Measurements from ENCODE around the gene TSPAN10. TPM values are rescaled to one million over a fixed set of nuclear protein-coding genes. Genes with fewer than 3 reads are reported as not detected.
"Not testable (repeated sequence)": the region's sequence is repeated elsewhere in the genome, so short reads cannot be mapped to it uniquely, and the experiment has no call there.

The TSPAN10 gene
- polyA plus RNA-seq, 2 donors = 0.56 to 1.7 TPM

GRCh38 chr17:81607431-81607830 is 29.6 kb upstream of the TSPAN10 start:
- 75 to 83% methylated on average over 6 of the region's 6 CpGs for WGBS, 2 donors
- peaks cover 29 to 43% of the 10 kb centered on the region in 2 donors for H3K36me3 ChIP-seq (ENCODE audit: control insufficient read depth in 2 of 2, insufficient read depth in 2 of 2, low read length in 1 of 2)
- no peak overlapping the region for H3K27ac ChIP-seq (ENCODE audit: low read depth in 2 of 2, low read length in 1 of 2)
- no peaks in the 10 kb centered on the region for H3K27me3 ChIP-seq (ENCODE audit: control insufficient read depth in 1 of 2, insufficient read depth in 2 of 2, low read length in 2 of 2)
- no peaks in the 10 kb centered on the region for H3K4me1 ChIP-seq (ENCODE audit: control insufficient read depth in 2 of 2, insufficient read depth in 2 of 2, low read length in 1 of 2)
- no peak overlapping the region for H3K4me3 ChIP-seq (ENCODE audit: low read depth in 1 of 2, low read length in 2 of 2)
- H3K9me3 ChIP-seq (ENCODE audit: control insufficient read depth in 2 of 2, insufficient read depth in 1 of 2, low read depth in 1 of 2, low read length in 1 of 2) = no peaks in the 10 kb centered on the region

- Histone ChIP-seq H3K4me1 (ENCODE audit: control insufficient read depth in 2 of 2, insufficient read depth in 2 of 2, low read length in 1 of 2) (no peaks in the 10 kb centered on the region), H3K27ac (ENCODE audit: low read depth in 2 of 2, low read length in 1 of 2) (no peak overlapping the region), H3K9me3 (ENCODE audit: control insufficient read depth in 2 of 2, insufficient read depth in 1 of 2, low read depth in 1 of 2, low read length in 1 of 2) (no peaks in the 10 kb centered on the region), H3K27me3 (ENCODE audit: control insufficient read depth in 1 of 2, insufficient read depth in 2 of 2, low read length in 2 of 2) (no peaks in the 10 kb centered on the region), H3K4me3 (ENCODE audit: low read depth in 1 of 2, low read length in 2 of 2) (no peak overlapping the region), H3K36me3 (ENCODE audit: control insufficient read depth in 2 of 2, insufficient read depth in 2 of 2, low read length in 1 of 2) (peaks cover 34 to 48% of the 10 kb centered on the region in 2 donors)
- 94 to 99% methylated on average over 4 of the region's 4 CpGs for WGBS, 2 donors
Measured at GRCh38 chr17:81608082-81608481, 28.9 kb upstream of the TSPAN10 start.

GRCh38 chr17:81608605-81609004 is 28.4 kb upstream of the TSPAN10 start:
- Histone ChIP-seq H3K4me1 (ENCODE audit: control insufficient read depth in 2 of 2, insufficient read depth in 2 of 2, low read length in 1 of 2) (no peaks in the 10 kb centered on the region), H3K9me3 (ENCODE audit: control insufficient read depth in 2 of 2, insufficient read depth in 1 of 2, low read depth in 1 of 2, low read length in 1 of 2) (no peaks in the 10 kb centered on the region), H3K27me3 (ENCODE audit: control insufficient read depth in 1 of 2, insufficient read depth in 2 of 2, low read length in 2 of 2) (no peaks in the 10 kb centered on the region), H3K27ac (ENCODE audit: low read depth in 2 of 2, low read length in 1 of 2) (no peak overlapping the region), H3K36me3 (ENCODE audit: control insufficient read depth in 2 of 2, insufficient read depth in 2 of 2, low read length in 1 of 2) (peaks cover 34 to 51% of the 10 kb centered on the region in 2 donors), H3K4me3 (ENCODE audit: low read depth in 1 of 2, low read length in 2 of 2) (no peak overlapping the region)
- 92 to 94% methylated on average over 13 of the region's 13 CpGs for WGBS, 2 donors

GRCh38 chr17:81609541-81610311 is 27.3 kb upstream of the TSPAN10 start:
- H3K27me3 ChIP-seq (ENCODE audit: control insufficient read depth in 1 of 2, insufficient read depth in 2 of 2, low read length in 2 of 2) = no peaks in the 10 kb centered on the region
- H3K4me3 ChIP-seq (ENCODE audit: low read depth in 1 of 2, low read length in 2 of 2) = no peak overlapping the region
- no peaks in the 10 kb centered on the region for H3K4me1 ChIP-seq (ENCODE audit: control insufficient read depth in 2 of 2, insufficient read depth in 2 of 2, low read length in 1 of 2)
- no peak overlapping the region for H3K27ac ChIP-seq (ENCODE audit: low read depth in 2 of 2, low read length in 1 of 2)
- H3K9me3 ChIP-seq (ENCODE audit: control insufficient read depth in 2 of 2, insufficient read depth in 1 of 2, low read depth in 1 of 2, low read length in 1 of 2) = no peaks in the 10 kb centered on the region
- WGBS, 2 donors = 92 to 95% methylated on average over 19 of the region's 19 CpGs
- H3K36me3 ChIP-seq (ENCODE audit: control insufficient read depth in 2 of 2, insufficient read depth in 2 of 2, low read length in 1 of 2) = peaks cover 37 to 48% of the 10 kb centered on the region in 2 donors

- H3K4me1 ChIP-seq (ENCODE audit: control insufficient read depth in 2 of 2, insufficient read depth in 2 of 2, low read length in 1 of 2) = no peaks in the 10 kb centered on the region
- 87 to 88% methylated on average over 16 of the region's 16 CpGs for WGBS, 2 donors
- H3K4me3 ChIP-seq (ENCODE audit: low read depth in 1 of 2, low read length in 2 of 2) = no peak overlapping the region
- no peaks in the 10 kb centered on the region for H3K27me3 ChIP-seq (ENCODE audit: control insufficient read depth in 1 of 2, insufficient read depth in 2 of 2, low read length in 2 of 2)
- no peaks in the 10 kb centered on the region for H3K9me3 ChIP-seq (ENCODE audit: control insufficient read depth in 2 of 2, insufficient read depth in 1 of 2, low read depth in 1 of 2, low read length in 1 of 2)
- H3K36me3 ChIP-seq (ENCODE audit: control insufficient read depth in 2 of 2, insufficient read depth in 2 of 2, low read length in 1 of 2) = peaks cover 34 to 47% of the 10 kb centered on the region in 2 donors
- no peak overlapping the region for H3K27ac ChIP-seq (ENCODE audit: low read depth in 2 of 2, low read length in 1 of 2)
Measured at GRCh38 chr17:81612172-81612970, 24.6 kb upstream of the TSPAN10 start.

- WGBS, 2 donors = 90 to 95% methylated on average over 4 of the region's 4 CpGs
- no peaks in the 10 kb centered on the region for H3K4me1 ChIP-seq (ENCODE audit: control insufficient read depth in 2 of 2, insufficient read depth in 2 of 2, low read length in 1 of 2)
- H3K4me3 ChIP-seq (ENCODE audit: low read depth in 1 of 2, low read length in 2 of 2) = no peak overlapping the region
- H3K36me3 ChIP-seq (ENCODE audit: control insufficient read depth in 2 of 2, insufficient read depth in 2 of 2, low read length in 1 of 2) = peaks cover 19 to 27% of the 10 kb centered on the region in 2 donors
- H3K27ac ChIP-seq (ENCODE audit: low read depth in 2 of 2, low read length in 1 of 2) = no peak overlapping the region
- no peaks in the 10 kb centered on the region for H3K9me3 ChIP-seq (ENCODE audit: control insufficient read depth in 2 of 2, insufficient read depth in 1 of 2, low read depth in 1 of 2, low read length in 1 of 2)
- no peaks in the 10 kb centered on the region for H3K27me3 ChIP-seq (ENCODE audit: control insufficient read depth in 1 of 2, insufficient read depth in 2 of 2, low read length in 2 of 2)
Measured at GRCh38 chr17:81615401-81615930, 21.5 kb upstream of the TSPAN10 start.

GRCh38 chr17:81616877-81617276 is 20.1 kb upstream of the TSPAN10 start:
- no peaks in the 10 kb centered on the region for H3K4me1 ChIP-seq (ENCODE audit: control insufficient read depth in 2 of 2, insufficient read depth in 2 of 2, low read length in 1 of 2)
- 42 to 68% methylated on average over 7 of the region's 7 CpGs for WGBS, 2 donors
- H3K9me3 ChIP-seq (ENCODE audit: control insufficient read depth in 2 of 2, insufficient read depth in 1 of 2, low read depth in 1 of 2, low read length in 1 of 2) = no peaks in the 10 kb centered on the region
- H3K36me3 ChIP-seq (ENCODE audit: control insufficient read depth in 2 of 2, insufficient read depth in 2 of 2, low read length in 1 of 2) = peaks cover 28 to 36% of the 10 kb centered on the region in 2 donors
- no peaks in the 10 kb centered on the region for H3K27me3 ChIP-seq (ENCODE audit: control insufficient read depth in 1 of 2, insufficient read depth in 2 of 2, low read length in 2 of 2)
- no peak overlapping the region for H3K4me3 ChIP-seq (ENCODE audit: low read depth in 1 of 2, low read length in 2 of 2)
- H3K27ac ChIP-seq (ENCODE audit: low read depth in 2 of 2, low read length in 1 of 2) = no peak overlapping the region

- H3K27ac ChIP-seq (ENCODE audit: low read depth in 2 of 2, low read length in 1 of 2); H3K4me3 ChIP-seq (ENCODE audit: low read depth in 1 of 2, low read length in 2 of 2); H3K9me3 ChIP-seq (ENCODE audit: control insufficient read depth in 2 of 2, insufficient read depth in 1 of 2, low read depth in 1 of 2, low read length in 1 of 2); H3K4me1 ChIP-seq (ENCODE audit: control insufficient read depth in 2 of 2, insufficient read depth in 2 of 2, low read length in 1 of 2); H3K27me3 ChIP-seq (ENCODE audit: control insufficient read depth in 1 of 2, insufficient read depth in 2 of 2, low read length in 2 of 2): not testable (repeated sequence)
- WGBS, 2 donors = 96% methylated on average over 23 to 29 of the region's 36 CpGs
- H3K36me3 ChIP-seq (ENCODE audit: control insufficient read depth in 2 of 2, insufficient read depth in 2 of 2, low read length in 1 of 2) = peaks cover 19 to 31% of the 10 kb centered on the region in 2 donors
Measured at GRCh38 chr17:81618307-81618706, 18.7 kb upstream of the TSPAN10 start.

GRCh38 chr17:81621494-81622130 is 15.4 kb upstream of the TSPAN10 start:
- no peaks in the 10 kb centered on the region for H3K4me1 ChIP-seq (ENCODE audit: control insufficient read depth in 2 of 2, insufficient read depth in 2 of 2, low read length in 1 of 2)
- H3K36me3 ChIP-seq (ENCODE audit: control insufficient read depth in 2 of 2, insufficient read depth in 2 of 2, low read length in 1 of 2) = peaks cover 15 to 31% of the 10 kb centered on the region in 2 donors
- 70 to 82% methylated on average over 11 of the region's 11 CpGs for WGBS, 2 donors
- H3K4me3 ChIP-seq (ENCODE audit: low read depth in 1 of 2, low read length in 2 of 2) = no peak overlapping the region
- H3K27me3 ChIP-seq (ENCODE audit: control insufficient read depth in 1 of 2, insufficient read depth in 2 of 2, low read length in 2 of 2) = no peaks in the 10 kb centered on the region
- H3K9me3 ChIP-seq (ENCODE audit: control insufficient read depth in 2 of 2, insufficient read depth in 1 of 2, low read depth in 1 of 2, low read length in 1 of 2) = no peaks in the 10 kb centered on the region
- H3K27ac ChIP-seq (ENCODE audit: low read depth in 2 of 2, low read length in 1 of 2) = no peak overlapping the region
